GM23338 (cell line): Measurements from ENCODE around the gene RC3H2. TPM values are rescaled to one million over a fixed set of nuclear protein-coding genes. Genes with fewer than 3 reads are reported as not detected.

Source experiments
- ATAC-seq: fragments of 200-7000 bp; cut with Tn5 transposase; 3 replicates; pipeline ENCODE4 v1.9.1; 2020
- DNase-seq: peaks from one replicate; pipeline ENCODE4 v3.0.0-alpha.2; 2015; ENCODE audit warnings: low spot score
- H2AFZ ChIP-seq: fragments of 200-600 bp; sonication (generic); 2 replicates; pipeline ENCODE4 v1.8.0; 2016; ENCODE audit warnings: antibody characterized with exemption, mild to moderate bottlenecking, moderate library complexity
- H3F3A ChIP-seq: fragments of 200-600 bp; sonication (generic); replicated peaks from 2 replicates; pipeline ENCODE4 v1.8.0; 2017; ENCODE audit warnings: antibody characterized with exemption, mixed run types, low read depth
- H3K27ac ChIP-seq: fragments of 200-600 bp; sonication (generic); 2 replicates; pipeline ENCODE4 v1.6.1; 2016; ENCODE audit warnings: low read depth
- H3K27me3 ChIP-seq: fragments of 200-600 bp; sonication (generic); 2 replicates; pipeline ENCODE4 v1.8.0; 2016; ENCODE audit warnings: mild to moderate bottlenecking, mixed run types, moderate library complexity; ENCODE audit not compliant: insufficient read depth
- H3K36me3 ChIP-seq: fragments of 200-600 bp; sonication (generic); 2 replicates; pipeline ENCODE4 v1.8.0; 2016; ENCODE audit warnings: mild to moderate bottlenecking; ENCODE audit not compliant: insufficient read depth
- H3K4me1 ChIP-seq: fragments of 200-600 bp; sonication (generic); 2 replicates; pipeline ENCODE4 v1.8.0; 2016; ENCODE audit warnings: mild to moderate bottlenecking, moderate library complexity; ENCODE audit not compliant: insufficient read depth
- H3K4me2 ChIP-seq: fragments of 200-600 bp; sonication (generic); 2 replicates; pipeline ENCODE4 v1.7.1; 2017; ENCODE audit warnings: mixed run types
- H3K4me3 ChIP-seq: fragments of 200-600 bp; sonication (generic); 2 replicates; pipeline ENCODE4 v1.6.1; 2016; ENCODE audit warnings: mixed run types
- H3K79me2 ChIP-seq: fragments of 200-600 bp; sonication (generic); replicated peaks from 2 replicates; pipeline ENCODE4 v1.8.0; 2017; ENCODE audit warnings: mild to moderate bottlenecking; ENCODE audit not compliant: insufficient read depth
- H3K9me2 ChIP-seq: fragments of 200-600 bp; sonication (generic); 2 replicates; pipeline ENCODE4 v1.8.0; 2017; ENCODE audit not compliant: insufficient read depth
- H4K20me1 ChIP-seq: fragments of 200-600 bp; sonication (generic); replicated peaks from 2 replicates; pipeline ENCODE4 v1.8.0; 2017; ENCODE audit warnings: mild to moderate bottlenecking; ENCODE audit not compliant: insufficient read depth
- H3K27ac Mint-ChIP-seq: 2 replicates; pipeline ENCODE4 v1.8.0; 2020; ENCODE audit warnings: inconsistent platforms, mild to moderate bottlenecking, moderate library complexity, mixed read lengths
- H3K27me3 Mint-ChIP-seq: 3 replicates; pipeline ENCODE4 v1.8.0; 2022; ENCODE audit warnings: low read depth, mild to moderate bottlenecking, moderate library complexity, mixed read lengths, inconsistent platforms; ENCODE audit not compliant: insufficient read depth, poor library complexity
- H3K36me3 Mint-ChIP-seq: 3 replicates; pipeline ENCODE4 v1.8.0; 2021; ENCODE audit warnings: low read depth, mild to moderate bottlenecking, inconsistent platforms, moderate library complexity, mixed read lengths
- H3K4me1 Mint-ChIP-seq: 3 replicates; pipeline ENCODE4 v1.8.0; 2020; ENCODE audit warnings: mild to moderate bottlenecking, inconsistent platforms, mixed read lengths
- H3K4me3 Mint-ChIP-seq: 3 replicates; pipeline ENCODE4 v1.8.0; 2021; ENCODE audit warnings: moderate library complexity, mild to moderate bottlenecking, inconsistent platforms, mixed read lengths
- H3K9me3 Mint-ChIP-seq: 3 replicates; pipeline ENCODE4 v1.8.0; 2020; ENCODE audit warnings: moderate library complexity, mild to moderate bottlenecking, inconsistent platforms, mixed read lengths
- CREB1 ChIP-seq: fragments of 250-450 bp; sonication (Bioruptor Pico); IDR thresholded peaks from 2 replicates; pipeline ENCODE4 v1.5.0; 2020; ENCODE audit warnings: low read depth, mild to moderate bottlenecking, moderate library complexity
- CTCF ChIP-seq, 2 experiments: fragments of 200-600 bp in 1 of 2; sonication (generic) in 1 of 2; conservative IDR thresholded peaks; 2 replicates each; pipeline versions ENCODE4 v1.5.1 to v1.6.1; 2016 to 2017; ENCODE audit warnings: antibody characterized with exemption in 2 of 2, low read depth in 2 of 2, mild to moderate bottlenecking in 2 of 2, moderate library complexity in 1 of 2
- EZH2phosphoT487 ChIP-seq: fragments of 200-600 bp; sonication (generic); IDR thresholded peaks from one replicate; pipeline ENCODE4 v1.8.1; 2018; ENCODE audit warnings: antibody characterized with exemption; ENCODE audit not compliant: unreplicated experiment
- JUNB ChIP-seq: IDR thresholded peaks from one replicate; pipeline ENCODE4 v1.6.1; 2016; ENCODE audit warnings: antibody characterized with exemption; ENCODE audit not compliant: unreplicated experiment
- NANOG ChIP-seq: IDR thresholded peaks from 2 replicates; pipeline ENCODE4 v1.6.1; 2016; ENCODE audit warnings: antibody characterized with exemption, borderline replicate concordance
- REST ChIP-seq: IDR thresholded peaks from one replicate; pipeline ENCODE4 v1.6.1; 2018; ENCODE audit warnings: antibody characterized with exemption; ENCODE audit not compliant: unreplicated experiment
- STAT1 ChIP-seq: IDR thresholded peaks from one replicate; pipeline ENCODE4 v1.6.1; 2016; ENCODE audit warnings: antibody characterized with exemption; ENCODE audit not compliant: unreplicated experiment
- ZNF331 ChIP-seq: fragments of 250-450 bp; sonication (Bioruptor Pico); IDR thresholded peaks from 2 replicates; pipeline ENCODE4 v1.5.0; 2020; ENCODE audit warnings: low read depth, mild to moderate bottlenecking, moderate library complexity
- polyA plus RNA-seq: library from polyadenylated mRNA; unstranded; fragments of >200 nt; fragmentation: Nextera tagmentation; extraction: Ambion mirVana; gene quantifications from 2 replicates; pipeline ENCODE4 v1.2.1, GENCODE V29; 2016
- total RNA-seq: library from RNA; depleted of rRNA; stranded (reverse); fragments of >200 nt; shearing (Covaris generic); gene quantifications from 2 replicates; pipeline ENCODE4 v1.2.3, GENCODE V29; 2014
- TF ChIP-seq, protein P1 (sequence below): fragments of 250-450 bp; sonication (Bioruptor Pico); IDR thresholded peaks from 2 replicates; pipeline ENCODE4 v1.5.0; 2020; ENCODE audit warnings: mild to moderate bottlenecking, moderate library complexity

Gene RC3H2
- total and polyA plus RNA-seq, 2 experiments from 2014 or later, result 24.9 to 37.5 TPM

DNA sequence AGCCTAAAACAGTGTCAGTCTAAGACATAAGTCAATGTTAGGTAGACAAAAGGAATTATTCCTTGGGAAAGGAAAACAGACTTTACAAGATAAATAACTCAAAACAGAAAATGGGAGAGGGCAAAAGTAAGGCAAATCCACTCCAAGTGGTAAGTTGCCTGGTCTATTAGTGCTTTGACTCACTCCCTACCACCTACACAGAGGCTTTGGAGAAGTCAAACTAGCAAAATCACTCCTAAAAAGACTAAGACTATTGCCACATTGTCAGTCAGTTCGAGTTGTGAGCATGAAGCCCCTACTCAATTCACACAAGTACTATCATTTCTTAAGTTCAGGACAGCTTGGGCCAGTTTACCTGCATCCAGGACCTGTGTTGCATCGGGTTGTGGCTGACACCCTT, 13.2 kb upstream of the RC3H2 start:
- Mint-ChIP-seq H3K27ac (no peak overlapping the region), H3K4me3 (no peak overlapping the region), H3K4me1 (peaks cover 13% of the 10 kb centered on the region), H3K36me3 (peaks cover 16% of the 10 kb centered on the region; the same call in 1 of the 3 replicates), H3K27me3 (peaks cover 5% of the 10 kb centered on the region), H3K9me3 (no peaks in the 10 kb centered on the region)
- no peak overlapping the region for H3K4me2 ChIP-seq
- ATAC-seq (no peak), DNase-seq (no peak)
- H3K4me3 ChIP-seq, result no peak overlapping the region
- no peak overlapping the region for H2AFZ ChIP-seq
- no peak overlapping the region for H3K27ac ChIP-seq
- peaks cover 45% of the 10 kb centered on the region for H3K79me2 ChIP-seq
- peaks cover 12% of the 10 kb centered on the region for H3K4me1 ChIP-seq
- H3F3A ChIP-seq, result 0 out of 2 replicates have a peak, but pooled peaks cover 4% of the 10 kb centered on the region
- H3K27me3 ChIP-seq, result no peaks in the 10 kb centered on the region
- no peaks in the 10 kb centered on the region for H4K20me1 ChIP-seq
- H3K9me2 ChIP-seq, result no peaks in the 10 kb centered on the region
- no peaks in the 10 kb centered on the region for H3K36me3 ChIP-seq
- no peak for TF ChIP-seq NANOG
- TF ChIP-seq CREB1 (CRISPR knock-in tag), result no peak
- no peak for TF ChIP-seq ZNF331 (CRISPR knock-in tag)
- TF ChIP-seq STAT1, result no peak

- Mint-ChIP-seq H3K27ac (peak within 1 kb of the TSS; percentile 99), H3K4me3 (peak within 1 kb of the TSS; percentile 98), H3K36me3 (peaks cover 23% of the 10 kb centered on the region), H3K9me3 (no peaks in the 10 kb centered on the region), H3K27me3 (peaks cover 6% of the 10 kb centered on the region), H3K4me1 (peaks cover 10% of the 10 kb centered on the region)
- Histone ChIP-seq H3K27ac (peak within 1 kb of the TSS; percentile 94), H4K20me1 (no peaks in the 10 kb centered on the region), H3K4me3 (peak within 1 kb of the TSS; percentile 67), H3F3A (peaks cover 8% of the 10 kb centered on the region; the same call in 1 of the 2 replicates), H3K9me2 (no peaks in the 10 kb centered on the region), H3K79me2 (peaks cover 58% of the 10 kb centered on the region), H3K4me1 (peaks cover 8% of the 10 kb centered on the region; the same call in 1 of the 2 replicates), H3K4me2 (peak within 1 kb of the TSS; percentile 85), H3K27me3 (no peaks in the 10 kb centered on the region), H3K36me3 (peaks cover 14% of the 10 kb centered on the region; the same call in 1 of the 2 replicates), H2AFZ (peak within 1 kb of the TSS; percentile 85)
- DNase-seq (peak; percentile 93), ATAC-seq (peak; percentile 97)
- no peak for TF ChIP-seq NANOG
- TF ChIP-seq EZH2phosphoT487, result no peak
- TF ChIP-seq CTCF (conservative IDR thresholded peaks at IDR 0.05; ENCODE audit: low read depth in 2 of 2), result peak in 1 of 2 experiments; percentile 16; a peak in 1 of 4 replicates
- no peak for TF ChIP-seq REST
- TF ChIP-seq JUNB, result no peak
- no peak for TF ChIP-seq ZNF331 (CRISPR knock-in tag)
- no peak for TF ChIP-seq CREB1 (CRISPR knock-in tag)
- TF ChIP-seq, protein P1, sequence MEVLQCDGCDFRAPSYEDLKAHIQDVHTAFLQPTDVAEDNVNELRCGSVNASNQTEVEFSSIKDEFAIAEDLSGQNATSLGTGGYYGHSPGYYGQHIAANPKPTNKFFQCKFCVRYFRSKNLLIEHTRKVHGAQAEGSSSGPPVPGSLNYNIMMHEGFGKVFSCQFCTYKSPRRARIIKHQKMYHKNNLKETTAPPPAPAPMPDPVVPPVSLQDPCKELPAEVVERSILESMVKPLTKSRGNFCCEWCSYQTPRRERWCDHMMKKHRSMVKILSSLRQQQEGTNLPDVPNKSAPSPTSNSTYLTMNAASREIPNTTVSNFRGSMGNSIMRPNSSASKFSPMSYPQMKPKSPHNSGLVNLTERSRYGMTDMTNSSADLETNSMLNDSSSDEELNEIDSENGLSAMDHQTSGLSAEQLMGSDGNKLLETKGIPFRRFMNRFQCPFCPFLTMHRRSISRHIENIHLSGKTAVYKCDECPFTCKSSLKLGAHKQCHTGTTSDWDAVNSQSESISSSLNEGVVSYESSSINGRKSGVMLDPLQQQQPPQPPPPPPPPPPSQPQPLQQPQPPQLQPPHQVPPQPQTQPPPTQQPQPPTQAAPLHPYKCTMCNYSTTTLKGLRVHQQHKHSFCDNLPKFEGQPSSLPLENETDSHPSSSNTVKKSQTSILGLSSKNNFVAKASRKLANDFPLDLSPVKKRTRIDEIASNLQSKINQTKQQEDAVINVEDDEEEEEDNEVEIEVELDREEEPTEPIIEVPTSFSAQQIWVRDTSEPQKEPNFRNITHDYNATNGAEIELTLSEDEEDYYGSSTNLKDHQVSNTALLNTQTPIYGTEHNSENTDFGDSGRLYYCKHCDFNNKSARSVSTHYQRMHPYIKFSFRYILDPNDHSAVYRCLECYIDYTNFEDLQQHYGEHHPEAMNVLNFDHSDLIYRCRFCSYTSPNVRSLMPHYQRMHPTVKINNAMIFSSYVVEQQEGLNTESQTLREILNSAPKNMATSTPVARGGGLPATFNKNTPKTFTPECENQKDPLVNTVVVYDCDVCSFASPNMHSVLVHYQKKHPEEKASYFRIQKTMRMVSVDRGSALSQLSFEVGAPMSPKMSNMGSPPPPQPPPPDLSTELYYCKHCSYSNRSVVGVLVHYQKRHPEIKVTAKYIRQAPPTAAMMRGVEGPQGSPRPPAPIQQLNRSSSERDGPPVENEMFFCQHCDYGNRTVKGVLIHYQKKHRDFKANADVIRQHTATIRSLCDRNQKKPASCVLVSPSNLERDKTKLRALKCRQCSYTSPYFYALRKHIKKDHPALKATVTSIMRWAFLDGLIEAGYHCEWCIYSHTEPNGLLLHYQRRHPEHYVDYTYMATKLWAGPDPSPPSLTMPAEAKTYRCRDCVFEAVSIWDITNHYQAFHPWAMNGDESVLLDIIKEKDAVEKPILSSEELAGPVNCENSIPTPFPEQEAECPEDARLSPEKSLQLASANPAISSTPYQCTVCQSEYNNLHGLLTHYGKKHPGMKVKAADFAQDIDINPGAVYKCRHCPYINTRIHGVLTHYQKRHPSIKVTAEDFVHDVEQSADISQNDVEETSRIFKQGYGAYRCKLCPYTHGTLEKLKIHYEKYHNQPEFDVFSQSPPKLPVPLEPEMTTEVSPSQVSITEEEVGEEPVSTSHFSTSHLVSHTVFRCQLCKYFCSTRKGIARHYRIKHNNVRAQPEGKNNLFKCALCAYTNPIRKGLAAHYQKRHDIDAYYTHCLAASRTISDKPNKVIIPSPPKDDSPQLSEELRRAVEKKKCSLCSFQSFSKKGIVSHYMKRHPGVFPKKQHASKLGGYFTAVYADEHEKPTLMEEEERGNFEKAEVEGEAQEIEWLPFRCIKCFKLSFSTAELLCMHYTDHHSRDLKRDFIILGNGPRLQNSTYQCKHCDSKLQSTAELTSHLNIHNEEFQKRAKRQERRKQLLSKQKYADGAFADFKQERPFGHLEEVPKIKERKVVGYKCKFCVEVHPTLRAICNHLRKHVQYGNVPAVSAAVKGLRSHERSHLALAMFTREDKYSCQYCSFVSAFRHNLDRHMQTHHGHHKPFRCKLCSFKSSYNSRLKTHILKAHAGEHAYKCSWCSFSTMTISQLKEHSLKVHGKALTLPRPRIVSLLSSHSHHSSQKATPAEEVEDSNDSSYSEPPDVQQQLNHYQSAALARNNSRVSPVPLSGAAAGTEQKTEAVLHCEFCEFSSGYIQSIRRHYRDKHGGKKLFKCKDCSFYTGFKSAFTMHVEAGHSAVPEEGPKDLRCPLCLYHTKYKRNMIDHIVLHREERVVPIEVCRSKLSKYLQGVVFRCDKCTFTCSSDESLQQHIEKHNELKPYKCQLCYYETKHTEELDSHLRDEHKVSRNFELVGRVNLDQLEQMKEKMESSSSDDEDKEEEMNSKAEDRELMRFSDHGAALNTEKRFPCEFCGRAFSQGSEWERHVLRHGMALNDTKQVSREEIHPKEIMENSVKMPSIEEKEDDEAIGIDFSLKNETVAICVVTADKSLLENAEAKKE (CRISPR knock-in tag), result no peak
Measured at GRCh38 chr9:122912964-122913673, 8.0 kb upstream of the RC3H2 start, which contains the start of gene ZBTB6. Gene ZBTB6, minus strand, starts transcription at chr9:122913323. Its CDS starts 1,251 bp downstream, at chr9:122912072.
